OCI-M2 (cell line): ENCODE results near the gene KIF26B.

Source experiments
- DNase-seq: peaks from one replicate; lab custom pipeline; 2025; ENCODE audit not compliant: unreplicated experiment; lab: John Stamatoyannopoulos, UW

The KIF26B gene

GRCh38 chr1:245169376-245169775, 14.6 kb downstream of the KIF26B start:
- DNase-seq: no peak

GRCh38 chr1:245172026-245172425, 17.2 kb downstream of the KIF26B start:
- no peak for DNase-seq

- no peak for DNase-seq
Measured at GRCh38 chr1:245172829-245173228, 18.0 kb downstream of the KIF26B start.

GRCh38 chr1:245173446-245174211, 18.8 kb downstream of the KIF26B start:
- DNase-seq: no peak

GRCh38 chr1:245177071-245177900, 22.5 kb downstream of the KIF26B start:
- DNase-seq: no peak

- no peak for DNase-seq
Measured at GRCh38 chr1:245179706-245180105, 24.9 kb downstream of the KIF26B start.

- no peak for DNase-seq
Measured at GRCh38 chr1:245180496-245181157, 25.8 kb downstream of the KIF26B start.

GRCh38 chr1:245181158-245181517, 26.4 kb downstream of the KIF26B start:
- no peak for DNase-seq

- no peak for DNase-seq
Measured at GRCh38 chr1:245182028-245182427, 27.2 kb downstream of the KIF26B start.

- no peak for DNase-seq
Measured at GRCh38 chr1:245183429-245183828, 28.6 kb downstream of the KIF26B start.

GRCh38 chr1:245184779-245185178, 30.0 kb downstream of the KIF26B start:
- DNase-seq: no peak

GRCh38 chr1:245188403-245188802, 33.6 kb downstream of the KIF26B start:
- no peak for DNase-seq

- no peak for DNase-seq
Measured at GRCh38 chr1:245195398-245195797, 40.6 kb downstream of the KIF26B start.

GRCh38 chr1:245197121-245197520, 42.3 kb downstream of the KIF26B start:
- DNase-seq: no peak

GRCh38 chr1:245197911-245198379, 43.2 kb downstream of the KIF26B start:
- DNase-seq: no peak

- DNase-seq: no peak
Measured at GRCh38 chr1:245198748-245199516, 44.1 kb downstream of the KIF26B start.

GRCh38 chr1:245200146-245200545, 45.4 kb downstream of the KIF26B start:
- no peak for DNase-seq

- no peak for DNase-seq
Measured at GRCh38 chr1:245201201-245201600, 46.4 kb downstream of the KIF26B start.

GRCh38 chr1:245201827-245202226, 47.0 kb downstream of the KIF26B start:
- DNase-seq: no peak

- no peak for DNase-seq
Measured at GRCh38 chr1:245205396-245205795, 50.6 kb downstream of the KIF26B start.

GRCh38 chr1:245205864-245206263, 51.1 kb downstream of the KIF26B start:
- DNase-seq: no peak
